ENCODE data around the gene DTX2.
"Not testable (repeated sequence)": the region's sequence is repeated elsewhere in the genome, so short reads cannot be mapped to it uniquely, and the experiment has no call there.

DNA sequence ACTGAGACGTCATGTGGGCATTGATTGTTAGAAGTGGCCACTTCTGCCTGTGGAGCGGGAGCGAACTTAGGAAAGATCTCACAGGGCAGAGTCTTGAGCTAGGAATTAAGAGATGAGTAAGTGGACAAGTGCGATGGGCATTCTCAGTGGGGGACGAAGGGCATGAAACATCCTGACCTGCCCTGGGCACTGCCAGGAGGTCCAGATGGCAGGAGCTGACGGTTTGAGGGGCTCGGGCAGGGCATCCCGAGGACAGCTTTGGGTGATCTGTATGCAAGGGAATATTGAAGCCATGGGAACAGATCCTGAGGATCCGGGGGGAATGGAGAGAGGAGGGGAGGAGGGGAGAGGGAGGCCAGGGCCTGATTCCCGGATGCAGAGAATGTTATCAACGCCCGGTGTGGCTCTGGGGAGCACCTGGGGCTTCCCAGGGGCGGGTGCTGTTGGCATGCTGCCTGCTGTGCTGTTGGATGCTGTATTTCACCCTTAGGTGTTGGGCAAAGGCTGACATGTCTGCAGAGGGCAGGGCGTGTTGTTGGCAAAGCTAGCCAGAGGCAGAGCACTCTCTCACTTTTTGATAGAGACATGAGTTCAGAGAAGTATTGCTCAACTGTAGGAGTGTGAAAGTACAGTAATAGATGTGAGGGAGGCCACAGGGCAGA lies 6.4 kb downstream of the DTX2 start:
- not testable (repeated sequence) for TF ChIP-seq EP300 (IDR thresholded peaks at IDR 0.05); CTCF (IDR thresholded peaks at IDR 0.05); POLR2A (IDR thresholded peaks at IDR 0.05; ENCODE audit: low read length); RFX5 (IDR thresholded peaks at IDR 0.05); CBX8 (IDR thresholded peaks at IDR 0.05)
- TF ChIP-seq, protein P1, sequence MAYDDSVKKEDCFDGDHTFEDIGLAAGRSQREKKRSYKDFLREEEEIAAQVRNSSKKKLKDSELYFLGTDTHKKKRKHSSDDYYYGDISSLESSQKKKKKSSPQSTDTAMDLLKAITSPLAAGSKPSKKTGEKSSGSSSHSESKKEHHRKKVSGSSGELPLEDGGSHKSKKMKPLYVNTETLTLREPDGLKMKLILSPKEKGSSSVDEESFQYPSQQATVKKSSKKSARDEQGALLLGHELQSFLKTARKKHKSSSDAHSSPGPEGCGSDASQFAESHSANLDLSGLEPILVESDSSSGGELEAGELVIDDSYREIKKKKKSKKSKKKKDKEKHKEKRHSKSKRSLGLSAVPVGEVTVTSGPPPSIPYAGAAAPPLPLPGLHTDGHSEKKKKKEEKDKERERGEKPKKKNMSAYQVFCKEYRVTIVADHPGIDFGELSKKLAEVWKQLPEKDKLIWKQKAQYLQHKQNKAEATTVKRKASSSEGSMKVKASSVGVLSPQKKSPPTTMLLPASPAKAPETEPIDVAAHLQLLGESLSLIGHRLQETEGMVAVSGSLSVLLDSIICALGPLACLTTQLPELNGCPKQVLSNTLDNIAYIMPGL (CRISPR knock-in tag; IDR thresholded peaks at IDR 0.05; ENCODE audit: borderline replicate concordance), result not testable (repeated sequence)

All from A549 (cell line).